Cardiac muscle cell (in vitro differentiated cells and primary cell): Measurements from ENCODE around the gene MIER2. TPM values are rescaled to one million over a fixed set of nuclear protein-coding genes. Genes with fewer than 3 reads are reported as not detected.
"Not testable (repeated sequence)": the region's sequence is repeated elsewhere in the genome, so short reads cannot be mapped to it uniquely, and the experiment has no call there.

ENCODE experiments used
- DNase-seq, 2 donors: peaks; one replicate each; pipeline versions ENCODE4 v3.0.0 to v3.0.0-alpha.2; 2010 to 2017; ENCODE audit warnings: low read depth in 1 of 2, low spot score in 1 of 2
- H3K27ac ChIP-seq: fragments of 200-600 bp; sonication (generic); 2 replicates; pipeline ENCODE4 v1.5.1; 2016
- H3K27me3 ChIP-seq: fragments of 200-600 bp; sonication (generic); 2 replicates; pipeline ENCODE4 v1.6.0; 2016; ENCODE audit warnings: control low read depth
- H3K36me3 ChIP-seq: fragments of 200-600 bp; sonication (generic); 2 replicates; pipeline ENCODE4 v1.5.1; 2016; ENCODE audit warnings: control low read depth
- H3K4me1 ChIP-seq: fragments of 200-600 bp; sonication (generic); 2 replicates; pipeline ENCODE4 v1.8.1; 2017; ENCODE audit warnings: low read depth, mild to moderate bottlenecking, mixed run types
- H3K4me3 ChIP-seq: fragments of 200-600 bp; sonication (generic); 2 replicates; pipeline ENCODE4 v1.5.1; 2016; ENCODE audit warnings: mild to moderate bottlenecking
- H3K9me3 ChIP-seq: fragments of 200-600 bp; sonication (generic); 2 replicates; pipeline ENCODE4 v1.5.1; 2017; ENCODE audit warnings: low read depth, mild to moderate bottlenecking, control low read depth
- polyA plus RNA-seq: library from polyadenylated mRNA; unstranded; fragments of >200 nt; fragmentation: Nextera tagmentation; extraction: Ambion mirVana; gene quantifications from 2 replicates; pipeline ENCODE4 v1.2.1, GENCODE V29; 2016
- total RNA-seq: library from RNA; depleted of rRNA; stranded (reverse); fragments of >200 nt; gene quantifications from 2 replicates; pipeline ENCODE4 v1.2.3, GENCODE V29; 2016
- TF ChIP-seq, protein P1 (sequence below): IDR thresholded peaks from 2 replicates; pipeline ENCODE4 v1.5.1; 2012; ENCODE audit warnings: low read depth, mild to moderate bottlenecking, low read length

Gene MIER2
- total and polyA plus RNA-seq, 2 experiments from 2014 or later = 32.7 to 47.8 TPM

GRCh38 chr19:390386-391206 lies 46.0 kb upstream of the MIER2 start:
- no peaks in the 10 kb centered on the region for H3K9me3 ChIP-seq
- DNase-seq = no peak
- no peak overlapping the region for H3K27ac ChIP-seq
- H3K36me3 ChIP-seq = no peaks in the 10 kb centered on the region
- H3K27me3 ChIP-seq = no peaks in the 10 kb centered on the region
- no peak overlapping the region for H3K4me3 ChIP-seq
- peaks cover 5% of the 10 kb centered on the region for H3K4me1 ChIP-seq
- TF ChIP-seq, protein P1, sequence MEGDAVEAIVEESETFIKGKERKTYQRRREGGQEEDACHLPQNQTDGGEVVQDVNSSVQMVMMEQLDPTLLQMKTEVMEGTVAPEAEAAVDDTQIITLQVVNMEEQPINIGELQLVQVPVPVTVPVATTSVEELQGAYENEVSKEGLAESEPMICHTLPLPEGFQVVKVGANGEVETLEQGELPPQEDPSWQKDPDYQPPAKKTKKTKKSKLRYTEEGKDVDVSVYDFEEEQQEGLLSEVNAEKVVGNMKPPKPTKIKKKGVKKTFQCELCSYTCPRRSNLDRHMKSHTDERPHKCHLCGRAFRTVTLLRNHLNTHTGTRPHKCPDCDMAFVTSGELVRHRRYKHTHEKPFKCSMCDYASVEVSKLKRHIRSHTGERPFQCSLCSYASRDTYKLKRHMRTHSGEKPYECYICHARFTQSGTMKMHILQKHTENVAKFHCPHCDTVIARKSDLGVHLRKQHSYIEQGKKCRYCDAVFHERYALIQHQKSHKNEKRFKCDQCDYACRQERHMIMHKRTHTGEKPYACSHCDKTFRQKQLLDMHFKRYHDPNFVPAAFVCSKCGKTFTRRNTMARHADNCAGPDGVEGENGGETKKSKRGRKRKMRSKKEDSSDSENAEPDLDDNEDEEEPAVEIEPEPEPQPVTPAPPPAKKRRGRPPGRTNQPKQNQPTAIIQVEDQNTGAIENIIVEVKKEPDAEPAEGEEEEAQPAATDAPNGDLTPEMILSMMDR = no peak

- H3K4me1 ChIP-seq = peaks cover 5% of the 10 kb centered on the region
- DNase-seq = no peak
These were observed 45.3 kb upstream of the MIER2 start for GRCh38 chr19:389935-390289.

GRCh38 chr19:389255-389934 lies 44.8 kb upstream of the MIER2 start:
- Histone ChIP-seq H3K4me3 (no peak overlapping the region), H3K9me3 (no peaks in the 10 kb centered on the region), H3K4me1 (peaks cover 5% of the 10 kb centered on the region), H3K27ac (no peak overlapping the region), H3K27me3 (no peaks in the 10 kb centered on the region), H3K36me3 (no peaks in the 10 kb centered on the region)
- peak in 1 of 2 donors; percentile 30 for DNase-seq
- TF ChIP-seq, protein P1 = no peak

More at GRCh38 chr19:389935-390289, 45.3 kb upstream of the MIER2 start:
- TF ChIP-seq, protein P1 = no peak
- Histone ChIP-seq H3K27ac (no peak overlapping the region), H3K9me3 (no peaks in the 10 kb centered on the region), H3K27me3 (no peaks in the 10 kb centered on the region), H3K4me3 (no peak overlapping the region), H3K36me3 (no peaks in the 10 kb centered on the region)

DNA sequence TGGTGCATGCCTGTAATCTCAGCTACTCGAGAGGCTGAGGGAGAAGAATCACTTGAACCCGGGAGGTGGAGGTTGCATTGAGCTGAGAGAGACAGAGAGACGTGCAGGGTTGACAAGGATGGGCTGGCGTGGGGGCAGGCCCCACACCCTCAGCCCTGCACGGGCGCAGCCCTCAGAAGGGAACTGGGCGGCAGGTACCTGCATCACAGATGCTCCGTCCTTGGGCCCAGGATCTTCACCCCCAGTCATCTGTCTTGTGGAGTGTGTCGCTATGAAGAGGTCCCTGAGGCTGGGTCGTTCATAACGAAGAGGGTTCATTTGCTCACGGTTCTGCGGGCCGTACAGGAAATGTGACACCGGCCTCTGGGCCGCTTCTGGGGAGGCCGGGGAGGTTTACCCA lies 44.1 kb upstream of the MIER2 start:
- H3K27me3 ChIP-seq = no peaks in the 10 kb centered on the region
- no peaks in the 10 kb centered on the region for H3K9me3 ChIP-seq
- DNase-seq = no peak
- no peak overlapping the region for H3K27ac ChIP-seq
- H3K4me3 ChIP-seq = no peak overlapping the region
- H3K36me3 ChIP-seq = no peaks in the 10 kb centered on the region
- H3K4me1 ChIP-seq = peaks cover 5% of the 10 kb centered on the region
- TF ChIP-seq, protein P1 = no peak

GRCh38 chr19:387777-388176 lies 43.2 kb upstream of the MIER2 start:
- Histone ChIP-seq H3K27ac (no peak overlapping the region), H3K4me1 (peaks cover 5% of the 10 kb centered on the region), H3K27me3 (no peaks in the 10 kb centered on the region), H3K4me3 (no peak overlapping the region), H3K9me3 (no peaks in the 10 kb centered on the region), H3K36me3 (no peaks in the 10 kb centered on the region)
- TF ChIP-seq, protein P1 = no peak
- DNase-seq = no peak

DNA sequence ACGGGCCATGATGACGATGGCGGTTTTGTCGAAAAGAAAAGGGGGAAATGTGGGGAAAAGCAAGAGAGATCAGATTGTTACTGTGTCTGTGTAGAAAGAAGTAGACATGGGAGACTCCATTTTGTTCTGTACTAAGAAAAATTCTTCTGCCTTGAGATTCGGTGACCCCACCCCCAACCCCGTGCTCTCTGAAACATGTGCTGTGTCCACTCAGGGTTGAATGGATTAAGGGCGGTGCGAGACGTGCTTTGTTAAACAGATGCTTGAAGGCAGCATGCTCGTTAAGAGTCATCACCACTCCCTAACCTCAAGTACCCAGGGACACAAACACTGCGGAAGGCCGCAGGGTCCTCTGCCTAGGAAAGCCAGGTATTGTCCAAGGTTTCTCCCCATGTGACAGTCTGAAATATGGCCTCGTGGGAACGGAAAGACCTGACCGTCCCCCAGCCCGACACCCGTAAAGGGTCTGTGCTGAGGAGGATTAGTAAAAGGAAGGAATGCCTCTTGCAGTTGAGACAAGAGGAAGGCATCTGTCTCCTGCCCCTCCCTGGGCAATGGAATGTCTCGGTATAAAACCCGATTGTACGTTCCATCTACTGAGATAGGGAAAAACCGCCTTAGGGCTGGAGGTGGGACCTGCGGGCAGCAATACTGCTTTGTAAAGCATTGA lies 42.2 kb upstream of the MIER2 start:
- H3K36me3 ChIP-seq, H3K4me3 ChIP-seq, H3K27ac ChIP-seq, H3K27me3 ChIP-seq, DNase-seq, H3K9me3 ChIP-seq, H3K4me1 ChIP-seq: not testable (repeated sequence)

DNA sequence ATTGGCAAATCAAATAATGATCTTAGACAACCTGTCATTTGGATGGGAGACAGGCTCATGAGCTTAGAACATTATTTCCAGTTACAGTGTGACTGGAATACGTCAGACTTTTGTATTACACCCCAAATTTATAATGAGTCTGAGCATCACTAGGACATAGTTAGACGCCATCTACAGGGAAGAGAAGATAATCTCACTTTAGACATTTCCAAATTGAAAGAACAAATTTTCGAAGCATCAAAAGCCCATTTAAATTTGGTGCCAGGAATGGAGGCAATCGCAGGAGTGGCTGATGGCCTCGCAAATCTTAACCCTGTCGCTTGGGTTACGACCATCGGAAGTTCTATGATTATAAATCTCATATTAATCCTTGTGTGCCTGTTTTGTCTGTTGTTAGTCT lies 41.6 kb upstream of the MIER2 start:
- DNase-seq, H3K36me3 ChIP-seq, H3K4me3 ChIP-seq, H3K27ac ChIP-seq, H3K27me3 ChIP-seq, H3K4me1 ChIP-seq, H3K9me3 ChIP-seq: not testable (repeated sequence)
